CMK (cell line): ENCODE data around the gene SMARCA4.
"Not testable (repeated sequence)": the region's sequence is repeated elsewhere in the genome, so short reads cannot be mapped to it uniquely, and the experiment has no call there.

Experiments
- DNase-seq: peaks from one replicate; pipeline ENCODE4 v3.0.0-alpha.2; 2010; ENCODE audit warnings: low read depth

SMARCA4 gene

DNA sequence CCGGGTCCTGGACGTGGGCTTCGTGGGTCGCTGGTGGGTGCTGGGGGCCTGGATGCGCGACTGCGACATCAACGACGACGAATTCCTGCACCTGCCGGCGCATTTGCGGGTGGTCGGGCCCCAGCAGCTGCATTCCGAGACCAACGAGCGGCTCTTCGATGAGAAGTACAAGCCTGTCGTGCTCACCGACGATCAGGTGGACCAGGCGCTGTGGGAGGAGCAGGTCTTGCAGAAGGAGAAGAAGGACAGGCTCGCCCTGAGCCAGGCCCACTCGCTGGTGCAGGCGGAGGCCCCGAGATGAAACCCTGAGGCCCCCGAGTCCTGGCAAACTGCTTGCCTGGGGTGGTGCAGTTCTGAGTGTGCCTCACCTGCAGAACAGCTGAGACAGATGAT lies 31.4 kb upstream of the SMARCA4 start:
- DNase-seq, result no peak

DNA sequence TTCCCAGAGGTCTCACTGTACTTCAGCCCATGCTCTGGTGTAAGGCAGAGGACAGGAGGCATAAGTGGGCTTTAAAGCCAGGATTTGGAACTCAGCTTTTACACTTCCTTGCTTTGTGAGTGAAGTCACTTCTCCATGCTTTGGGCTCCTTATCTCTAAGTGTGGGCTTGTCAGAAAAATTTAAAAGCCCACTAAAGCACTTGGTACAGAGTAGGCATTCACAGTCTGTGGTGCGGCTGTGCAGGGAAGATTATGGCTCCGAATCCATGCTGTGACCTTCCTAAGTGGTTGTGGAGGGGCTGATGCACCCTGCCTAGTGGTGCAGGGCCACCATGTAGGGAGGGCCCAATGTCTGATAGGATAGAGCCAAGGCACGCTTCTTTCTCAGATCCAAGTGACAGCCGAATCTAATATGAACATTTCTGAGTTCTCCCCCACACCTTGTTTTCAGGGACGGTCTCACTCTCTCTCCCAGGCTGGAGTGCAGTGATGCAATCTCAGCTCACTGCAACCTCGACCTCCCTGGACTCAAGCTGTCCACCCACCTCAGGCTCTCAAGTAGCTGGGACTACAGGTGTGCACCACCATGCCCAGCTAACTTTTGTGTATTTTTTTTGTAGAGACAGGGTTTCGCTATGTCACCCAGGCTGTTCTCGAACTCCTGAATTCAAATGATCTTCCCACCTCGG lies 25.3 kb upstream of the SMARCA4 start:
- DNase-seq, result no peak

DNA sequence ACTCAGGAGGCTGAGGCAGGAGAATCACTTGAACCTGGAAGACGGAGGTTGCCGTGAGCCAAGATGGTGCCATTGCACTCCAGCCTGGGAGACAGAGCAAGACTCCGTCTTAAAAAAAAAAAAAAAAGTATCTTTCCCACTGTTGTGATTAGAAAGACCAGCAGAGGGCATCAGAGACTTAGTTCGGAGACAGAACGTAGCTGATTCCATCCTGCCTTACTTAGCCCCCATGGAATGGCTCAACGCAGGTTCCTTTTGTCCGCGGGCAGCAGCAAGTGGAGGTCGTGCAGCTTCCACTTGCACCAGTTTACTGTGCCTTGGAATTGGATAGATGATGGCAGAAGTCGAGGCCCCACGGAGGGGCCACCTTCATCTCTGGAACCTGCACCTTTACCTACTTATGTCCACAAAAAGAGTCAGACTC lies 24.2 kb upstream of the SMARCA4 start:
- DNase-seq, result peak; percentile 49

DNA sequence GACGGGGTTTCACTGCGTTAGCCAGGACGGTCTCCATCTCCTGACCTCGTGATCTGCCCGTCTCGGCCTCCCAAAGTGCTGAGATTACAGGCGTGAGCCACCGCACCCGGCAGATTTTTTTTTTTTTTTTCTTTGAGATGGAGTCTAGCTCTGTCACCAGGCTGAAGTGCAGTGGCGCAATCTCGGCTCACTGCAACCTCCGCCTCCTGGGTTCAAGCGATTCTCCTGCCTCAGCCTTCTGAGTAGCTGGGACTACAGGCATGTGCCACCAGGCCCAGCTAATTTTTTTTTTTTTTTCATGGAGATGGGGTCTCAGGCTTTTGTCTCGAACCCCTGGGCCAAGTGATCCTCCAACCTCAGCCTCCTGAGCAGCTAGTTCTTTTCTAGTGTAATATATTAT lies 19.2 kb upstream of the SMARCA4 start:
- DNase-seq, result not testable (repeated sequence)

DNA sequence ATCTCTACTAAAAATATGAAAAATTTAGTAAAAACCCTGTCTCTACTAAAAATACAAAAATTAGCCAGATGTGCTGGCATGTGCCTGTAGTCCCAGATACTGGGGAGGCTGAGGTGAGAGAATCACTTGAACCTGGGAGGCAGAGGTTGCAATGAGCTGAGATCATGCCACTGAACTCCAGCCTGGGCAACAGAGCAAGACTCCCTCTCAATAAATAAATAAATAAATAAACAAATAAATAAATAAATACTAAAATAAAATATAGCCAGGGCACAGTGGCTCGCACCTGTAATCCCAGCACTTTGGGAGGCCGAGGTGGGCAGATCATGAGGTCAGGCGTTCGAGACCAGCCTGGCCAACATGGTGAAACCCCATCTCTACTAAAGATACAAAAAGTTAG lies 17.4 kb upstream of the SMARCA4 start:
- DNase-seq, result not testable (repeated sequence)

DNA sequence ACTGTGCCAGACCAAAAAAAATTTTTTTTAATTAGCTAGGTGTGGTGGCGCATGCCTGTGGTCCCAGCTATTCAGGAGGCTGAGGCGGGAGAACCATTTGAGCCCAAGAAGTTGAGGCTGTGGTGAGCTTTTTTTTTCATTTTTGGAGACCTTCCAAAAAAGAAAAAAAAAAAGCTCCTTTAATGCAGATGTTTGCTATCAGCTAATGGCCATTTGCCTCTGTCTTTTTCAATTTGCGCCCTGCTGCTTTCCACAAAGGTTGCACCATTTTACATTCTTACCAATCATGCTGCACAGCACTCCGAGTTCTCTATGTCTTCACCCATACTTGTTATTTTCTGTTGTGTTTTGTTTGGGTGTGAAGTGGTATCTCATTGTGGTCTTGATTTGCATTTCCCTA lies 15.6 kb upstream of the SMARCA4 start:
- DNase-seq, result no peak

DNA sequence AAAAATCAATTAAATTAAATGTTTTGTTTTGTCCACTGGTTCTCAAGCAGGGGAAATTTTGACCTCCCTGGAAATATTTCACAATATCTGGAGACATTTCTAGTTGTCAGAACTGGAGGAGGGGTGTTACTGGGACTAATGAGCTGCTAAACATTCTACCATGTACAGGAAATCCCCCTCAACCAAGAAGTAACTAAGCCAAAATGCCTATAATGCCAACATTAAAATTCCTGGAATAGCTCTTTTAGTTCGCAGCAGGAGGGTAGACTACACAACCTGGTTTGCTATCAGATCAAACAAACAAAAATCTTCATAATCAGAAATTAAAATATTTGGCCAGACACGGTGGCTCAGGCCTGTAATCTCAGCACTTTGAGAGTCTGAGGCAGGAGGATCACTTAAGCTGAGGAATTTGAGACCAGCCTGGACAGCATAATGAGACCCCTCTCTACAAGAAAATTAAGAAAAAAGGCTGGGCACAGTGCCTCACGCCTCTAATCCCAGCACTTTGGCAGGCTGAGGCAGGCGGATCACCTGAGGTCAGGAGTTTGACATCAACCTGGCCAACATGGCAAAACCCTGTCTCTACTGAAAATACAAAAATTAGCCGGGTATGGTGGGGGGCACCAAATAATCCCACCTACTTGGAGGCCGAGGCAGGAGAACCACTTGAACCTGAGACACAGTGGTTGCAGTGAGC lies 13.7 kb upstream of the SMARCA4 start:
- no peak for DNase-seq

DNA sequence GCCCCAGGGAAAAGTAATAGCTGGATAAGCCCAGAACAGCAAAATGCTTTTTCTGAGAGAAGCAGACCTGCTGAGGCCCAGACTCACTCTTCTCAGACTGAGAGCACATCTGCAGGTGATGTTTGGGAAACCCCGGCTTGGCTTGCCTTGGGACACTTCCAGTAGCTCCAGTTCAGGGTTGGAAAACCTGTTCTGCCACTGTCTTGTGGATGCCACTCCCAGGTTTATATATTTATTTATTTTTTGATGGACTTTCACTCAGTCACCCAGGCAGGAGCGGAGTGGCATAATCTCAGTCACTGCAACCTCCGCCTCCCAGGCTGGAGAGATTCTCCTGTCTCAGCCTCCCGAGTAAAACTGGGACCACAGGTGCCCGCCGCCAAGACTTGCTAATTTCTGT lies 8.0 kb upstream of the SMARCA4 start:
- no peak for DNase-seq

DNA sequence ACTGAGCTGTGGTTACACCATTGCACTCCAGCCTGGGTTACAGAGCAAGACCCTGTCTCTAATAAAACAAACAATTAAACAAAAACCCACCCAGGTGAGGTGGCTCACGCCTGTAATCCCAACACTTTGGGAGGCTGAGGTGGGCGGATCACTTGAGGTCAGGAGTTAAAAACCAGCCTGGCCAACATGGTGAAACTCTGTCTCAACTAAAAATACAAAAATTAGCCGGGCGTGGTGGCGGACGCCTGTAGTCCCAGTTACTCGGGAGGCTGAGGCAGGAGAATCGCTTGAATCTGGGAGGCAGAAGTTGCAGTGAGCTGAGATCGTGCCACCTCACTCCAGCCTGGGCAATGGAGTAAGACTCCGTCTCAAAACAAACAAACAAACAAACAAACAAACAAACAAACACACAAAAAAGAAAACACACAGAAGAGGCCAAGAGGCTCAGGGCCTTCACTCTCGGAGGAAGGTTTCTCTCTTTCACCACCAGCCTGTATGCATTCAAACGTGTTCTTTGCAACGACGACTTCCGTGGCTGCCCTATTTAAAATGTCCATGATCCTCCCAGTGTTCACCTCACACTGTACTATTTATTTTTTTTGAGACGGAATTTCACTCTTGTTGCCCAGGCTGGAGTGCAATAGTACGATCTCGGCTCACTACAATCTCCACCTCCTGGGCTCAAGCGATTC lies 1.4 kb upstream of the SMARCA4 start:
- DNase-seq, result not testable (repeated sequence)

DNA sequence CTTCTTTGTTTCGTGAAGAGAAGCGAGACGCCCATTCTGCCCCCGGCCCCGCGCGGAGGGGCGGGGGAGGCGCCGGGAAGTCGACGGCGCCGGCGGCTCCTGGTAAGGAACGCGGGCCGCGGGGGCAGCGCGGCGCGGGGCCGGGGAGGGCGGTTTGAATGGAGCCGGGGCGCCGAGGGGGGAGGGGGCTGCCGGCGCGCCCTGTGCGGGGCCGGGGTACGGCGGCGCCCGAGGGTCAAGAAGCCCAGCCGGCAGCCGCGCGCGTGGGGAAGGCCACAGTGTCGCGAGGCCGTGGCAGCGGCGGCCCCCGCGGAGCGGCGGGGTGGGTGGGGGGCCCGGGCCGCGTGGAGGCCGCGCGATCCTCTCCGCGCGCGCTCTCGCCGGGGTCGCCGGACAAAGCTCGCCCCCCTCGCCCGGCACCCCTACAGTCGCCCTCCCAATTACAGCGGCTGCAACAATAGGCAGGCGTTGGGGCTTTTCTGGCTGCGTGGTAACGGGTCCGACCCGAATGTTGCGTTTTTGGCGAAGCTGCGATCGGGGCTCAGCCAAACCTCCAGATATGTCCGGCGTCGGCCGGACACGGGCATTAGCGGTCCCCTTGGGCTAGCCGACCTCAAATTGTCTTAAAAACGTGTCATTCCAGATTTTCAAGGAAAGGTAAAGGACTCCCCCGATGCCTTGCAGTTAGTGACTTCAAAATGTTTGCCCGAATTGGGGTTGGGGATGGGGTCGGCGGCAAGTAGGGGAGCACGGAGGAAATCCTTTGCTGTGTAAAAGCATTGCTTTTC lies 437 bp downstream of the SMARCA4 start:
- peak; percentile 55 for DNase-seq

DNA sequence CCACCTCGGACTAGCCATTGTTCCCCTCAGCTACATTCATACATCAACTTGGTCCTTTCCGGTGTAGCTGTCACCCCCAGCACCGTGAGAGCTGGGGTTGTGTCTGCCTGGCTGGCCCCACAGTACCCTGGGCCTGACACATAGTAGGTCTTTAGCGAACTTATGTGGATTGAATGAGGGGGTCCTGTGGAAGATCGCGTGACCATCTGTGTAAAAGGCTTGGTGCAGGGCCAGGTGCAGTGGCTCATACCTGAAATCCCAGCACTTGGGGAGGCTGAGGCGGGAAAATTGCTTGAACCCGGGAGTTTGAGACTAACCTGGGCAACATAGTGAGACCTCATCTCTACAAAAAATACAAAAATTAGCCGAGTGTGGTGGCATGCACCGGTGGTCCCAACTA lies 2.0 kb downstream of the SMARCA4 start:
- DNase-seq, result no peak

DNA sequence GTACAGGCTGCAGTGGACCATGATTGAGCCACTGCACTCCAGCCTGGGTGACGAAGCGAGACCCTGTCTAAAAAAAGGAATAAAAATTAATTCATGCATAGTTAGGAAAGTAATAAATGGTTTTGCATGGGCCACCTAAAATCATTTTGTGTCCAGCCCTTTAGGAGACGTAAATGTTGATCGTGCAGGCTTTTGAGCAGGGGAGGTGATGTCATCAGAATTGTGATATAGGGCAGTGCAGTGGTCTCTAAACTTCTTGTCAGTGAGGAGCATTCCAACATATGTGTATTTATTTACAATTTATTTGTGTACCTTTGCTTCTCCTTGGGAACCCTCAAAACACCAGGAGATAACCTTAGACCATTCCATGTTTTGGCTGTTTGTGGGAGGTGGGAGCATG lies 3.0 kb downstream of the SMARCA4 start:
- no peak for DNase-seq

DNA sequence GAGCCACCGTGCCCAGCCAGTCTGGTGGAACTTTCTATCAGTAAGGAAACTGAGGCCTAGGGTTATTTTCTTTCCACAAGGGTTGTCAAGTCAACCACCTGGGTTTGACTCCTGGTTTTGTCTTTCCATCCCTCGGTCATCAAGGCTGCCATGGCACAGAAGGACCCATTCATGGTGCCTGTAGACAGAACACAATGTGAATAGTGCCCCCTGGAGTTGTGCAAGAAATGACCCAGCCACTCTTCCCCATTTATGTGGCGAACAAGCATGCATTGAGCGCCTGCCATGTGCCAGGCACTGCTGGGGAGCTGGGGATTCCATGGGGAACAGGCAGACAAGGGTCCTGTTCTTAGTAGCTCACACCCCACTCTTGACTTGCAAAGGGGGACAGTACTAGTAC lies 4.1 kb downstream of the SMARCA4 start:
- no peak for DNase-seq

DNA sequence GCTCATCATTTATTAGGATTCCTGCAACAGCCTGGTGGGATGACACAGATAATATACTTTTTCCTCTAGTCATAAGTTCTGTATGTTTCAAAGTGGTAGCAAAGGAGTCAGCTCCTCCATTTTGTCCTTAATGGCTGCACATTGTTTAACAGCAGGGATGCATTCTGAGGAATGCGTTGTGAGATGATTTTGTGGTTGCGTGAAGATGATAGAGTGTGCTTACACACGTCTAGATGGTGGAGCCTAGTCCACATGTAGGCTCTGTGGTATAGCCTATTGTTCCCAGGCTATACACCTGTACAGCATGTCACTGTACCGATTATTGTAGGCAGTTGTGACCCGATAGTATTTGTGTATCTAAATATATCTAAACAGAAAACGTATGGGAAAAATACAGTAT lies 4.6 kb downstream of the SMARCA4 start:
- DNase-seq, result no peak

DNA sequence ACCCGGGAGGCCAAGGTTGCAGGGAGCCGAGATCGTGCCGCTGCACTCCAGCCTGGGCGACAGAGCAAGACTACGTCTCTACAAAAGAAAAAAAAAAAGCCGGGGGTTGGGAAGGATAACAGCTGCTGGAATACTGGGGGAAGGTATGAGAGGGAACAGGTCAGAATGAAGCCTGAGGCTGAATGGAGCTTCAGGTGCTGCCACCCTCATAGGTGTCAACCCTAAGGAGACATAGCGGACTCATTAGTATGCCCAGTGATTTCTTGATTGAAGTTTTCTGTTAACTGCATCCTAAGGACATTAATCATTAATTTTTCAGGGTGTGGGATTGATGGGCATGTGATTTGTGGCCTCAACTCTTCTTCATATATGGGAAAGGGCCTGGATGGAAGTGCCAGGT lies 6.0 kb downstream of the SMARCA4 start:
- DNase-seq, result no peak

DNA sequence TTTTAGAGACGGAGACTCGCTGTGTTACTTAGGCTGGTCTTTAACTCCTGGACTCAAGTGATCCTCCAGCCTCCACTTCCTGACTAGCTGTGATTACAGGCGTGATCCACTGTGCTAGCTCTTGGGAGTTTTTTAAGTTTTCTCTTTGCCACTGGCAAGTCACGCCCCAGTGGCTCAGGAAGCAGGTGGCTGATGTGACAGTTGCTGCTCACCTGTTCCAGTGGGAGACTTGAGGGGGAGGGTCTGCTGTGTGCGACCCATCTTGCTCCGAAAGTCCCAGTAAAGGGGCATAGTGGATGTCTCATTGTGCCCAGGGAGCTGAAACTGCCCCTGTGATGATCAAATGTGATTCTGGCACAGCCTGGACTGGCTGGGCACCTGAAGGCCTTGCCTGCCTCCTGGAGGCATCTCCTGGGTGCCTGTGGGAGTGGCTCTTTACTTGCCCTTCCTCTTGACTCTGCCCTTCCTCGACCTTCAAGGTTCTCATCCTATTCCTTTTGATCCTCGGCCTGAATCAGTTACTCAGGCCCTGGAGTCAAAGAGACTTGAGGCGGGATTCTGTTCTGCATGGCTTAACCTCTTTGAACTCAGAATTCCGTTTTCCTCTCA lies 7.8 kb downstream of the SMARCA4 start:
- DNase-seq, result no peak

DNA sequence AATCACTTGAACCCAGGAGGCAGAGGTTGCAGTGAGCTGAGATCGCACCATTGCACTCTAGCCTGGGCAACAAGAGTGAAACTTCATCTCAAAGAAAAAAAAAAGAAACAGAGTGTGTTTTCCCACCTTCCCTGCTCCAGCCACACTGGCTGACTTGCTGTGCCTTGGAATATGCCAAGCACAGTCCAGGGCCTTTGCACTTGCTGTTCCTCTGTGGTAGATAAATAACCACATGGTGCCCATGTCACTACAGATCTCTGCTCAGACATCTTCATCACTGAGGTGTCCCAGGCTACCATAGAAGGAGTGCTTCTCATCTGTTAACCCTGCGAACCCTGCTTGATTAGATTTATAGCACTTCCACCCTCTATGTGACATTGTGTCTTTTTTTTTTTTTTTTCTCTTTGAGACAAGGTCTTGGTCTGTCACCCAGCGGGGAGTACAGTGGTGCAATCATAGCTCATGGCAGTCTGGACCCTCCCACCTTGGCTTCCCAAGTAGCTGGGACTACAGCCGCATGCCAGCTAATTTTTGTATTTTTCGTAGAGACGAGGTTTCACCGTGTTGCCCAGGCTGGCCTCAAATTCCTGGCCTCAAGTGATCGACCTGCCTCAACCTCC lies 10.4 kb downstream of the SMARCA4 start:
- DNase-seq, result no peak

DNA sequence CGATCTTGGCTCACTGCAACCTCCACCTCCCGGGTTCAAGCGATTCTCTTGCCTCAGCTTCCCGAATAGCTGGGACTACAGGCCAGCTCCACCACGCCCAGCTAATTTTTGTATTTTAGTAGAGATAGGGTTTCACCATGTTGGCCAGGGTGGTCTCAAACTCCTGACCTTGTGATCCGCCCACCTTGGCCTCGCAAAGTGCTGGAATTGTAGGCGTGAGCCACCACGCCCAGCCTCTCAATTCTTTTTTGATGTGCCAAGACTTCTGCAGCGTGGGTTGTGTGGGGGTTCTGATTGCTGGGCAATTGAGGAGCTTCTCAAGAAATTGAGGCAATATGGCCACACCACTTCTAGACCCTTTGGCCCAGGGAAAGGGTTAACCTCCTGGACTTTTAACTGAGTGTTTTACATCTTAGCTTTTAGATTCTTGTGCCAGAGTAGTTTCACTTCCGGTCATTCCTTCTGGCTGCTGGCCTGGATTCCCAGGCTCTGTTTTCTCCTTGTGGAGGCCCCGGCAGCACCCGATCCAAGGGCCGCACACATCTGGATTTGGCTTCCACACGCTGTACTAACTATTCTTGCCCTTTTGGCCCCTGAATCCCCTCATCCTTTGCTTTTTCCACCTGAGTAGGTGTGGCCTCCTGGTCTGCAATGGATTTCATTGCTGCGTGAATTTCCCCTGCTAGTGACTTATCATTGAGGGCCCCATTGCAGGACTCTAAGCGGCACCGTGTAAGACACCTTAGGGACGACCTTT lies 14.7 kb downstream of the SMARCA4 start:
- no peak for DNase-seq

DNA sequence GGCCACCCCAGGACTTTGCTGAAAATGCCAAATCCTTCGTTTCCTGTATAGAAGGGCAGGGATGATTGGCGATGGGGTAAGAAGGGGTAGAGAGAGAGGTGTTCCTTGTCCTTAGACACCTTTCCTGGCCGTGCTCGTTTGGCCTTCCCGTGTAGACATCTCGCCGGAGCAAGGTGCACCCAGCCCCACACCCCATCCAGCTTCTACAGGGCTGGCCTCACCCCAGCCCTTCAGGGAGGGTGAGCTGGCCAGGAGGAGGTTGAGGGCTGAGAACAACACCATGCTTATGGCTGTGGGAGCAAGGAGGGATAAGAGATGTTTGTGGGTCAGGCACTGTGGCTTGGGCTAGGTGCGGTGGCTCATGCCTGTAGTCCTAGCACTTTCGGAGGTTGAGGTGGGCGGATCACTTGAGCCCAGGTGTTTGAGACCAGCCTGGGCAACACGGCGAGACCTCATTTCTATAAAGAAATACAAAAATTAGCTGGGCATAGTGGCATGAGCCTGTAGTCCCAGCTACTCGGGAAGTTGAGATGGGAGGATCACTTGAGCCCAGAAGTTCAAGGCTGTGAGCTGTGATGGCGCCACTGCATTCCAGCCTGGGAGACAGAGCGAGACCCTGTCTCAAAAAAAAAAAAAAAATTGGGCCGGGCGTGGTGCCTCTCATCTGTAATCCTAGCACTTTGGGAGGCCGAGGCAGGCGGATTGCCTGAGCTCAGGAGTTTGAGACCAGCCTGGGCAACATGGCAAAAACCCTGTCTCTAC lies 15.5 kb downstream of the SMARCA4 start:
- no peak for DNase-seq

DNA sequence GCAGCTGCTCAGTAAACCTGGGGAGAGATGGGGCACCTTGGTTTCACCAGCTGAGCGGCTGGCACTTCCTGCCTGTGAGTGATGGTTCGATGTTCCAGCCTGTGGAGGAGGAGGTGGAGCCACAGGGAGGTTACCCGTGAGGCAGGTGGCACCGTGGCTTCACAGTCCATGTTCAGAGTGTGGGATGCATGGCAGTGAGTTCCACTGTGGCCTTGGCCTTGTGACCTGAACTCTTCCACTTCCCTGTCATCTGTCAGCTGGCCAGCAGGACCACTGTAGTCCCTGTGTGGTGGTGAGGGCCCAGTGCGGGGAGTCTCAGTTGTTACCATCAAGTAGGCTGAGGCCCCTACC lies 16.9 kb downstream of the SMARCA4 start:
- no peak for DNase-seq
